DMS153 treated with DMSO at 0.1 percent for 48 hours (cell line): ENCODE results near the gene MRPL37.
"Not testable (repeated sequence)": the region's sequence is repeated elsewhere in the genome, so short reads cannot be mapped to it uniquely, and the experiment has no call there.

Source experiments
- DNase-seq: peaks from one replicate; lab custom pipeline; 2025; ENCODE audit not compliant: unreplicated experiment; lab: John Stamatoyannopoulos, UW

MRPL37 gene

DNA sequence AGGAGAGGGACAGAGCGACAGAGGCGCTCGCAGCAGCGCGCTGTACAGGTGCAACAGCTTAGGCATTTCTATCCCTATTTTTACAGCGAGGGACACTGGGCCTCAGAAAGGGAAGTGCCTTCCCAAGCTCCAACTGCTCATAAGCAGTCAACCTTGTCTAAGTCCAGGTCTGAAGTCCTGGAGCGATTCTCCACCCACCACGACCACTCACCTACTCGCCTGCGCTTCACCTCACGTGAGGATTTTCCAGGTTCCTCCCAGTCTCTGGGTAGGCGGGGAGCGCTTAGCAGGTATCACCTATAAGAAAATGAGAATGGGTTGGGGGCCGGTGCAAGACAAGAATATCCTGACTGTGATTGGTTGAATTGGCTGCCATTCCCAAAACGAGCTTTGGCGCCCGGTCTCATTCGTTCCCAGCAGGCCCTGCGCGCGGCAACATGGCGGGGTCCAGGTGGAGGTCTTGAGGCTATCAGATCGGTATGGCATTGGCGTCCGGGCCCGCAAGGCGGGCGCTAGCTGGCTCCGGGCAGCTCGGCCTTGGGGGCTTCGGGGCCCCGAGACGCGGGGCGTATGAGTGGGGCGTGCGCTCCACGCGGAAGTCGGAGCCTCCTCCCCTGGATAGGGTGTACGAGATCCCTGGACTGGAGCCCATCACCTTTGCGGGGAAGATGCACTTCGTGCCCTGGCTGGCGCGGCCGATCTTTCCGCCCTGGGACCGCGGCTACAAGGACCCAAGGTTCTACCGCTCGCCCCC lies at the start of gene MRPL37, which contains the start of gene CYB5RL:
MRPL37 (plus strand) TSS at position 403 of the 754 bp plus-strand sequence; CDS start at position 480, 77 bp downstream.
CYB5RL (minus strand) TSS at position 266 of the 754 bp plus-strand sequence. CDS start 4,414 bp downstream, outside the sequence.
- peak; percentile 96 for DNase-seq

DNA sequence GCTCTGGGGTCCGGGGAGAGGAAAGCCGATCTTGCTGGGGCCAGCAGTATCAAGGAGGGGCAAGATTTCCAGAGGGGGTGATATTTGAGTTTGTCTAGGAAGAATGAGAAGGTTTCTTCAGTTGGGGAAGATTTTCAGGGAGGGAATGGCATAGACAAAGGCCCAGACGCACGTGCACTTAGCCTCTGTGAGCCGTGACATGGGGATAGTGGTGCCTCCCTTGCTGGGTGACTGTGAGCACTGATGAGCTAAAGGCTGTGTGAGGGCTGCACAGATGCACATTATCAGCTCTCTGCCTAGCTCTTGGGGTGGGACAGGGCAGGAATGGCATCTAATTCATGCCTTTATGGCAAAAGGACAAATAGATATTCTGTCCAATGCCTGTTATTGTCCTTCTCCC lies 49.0 kb upstream of the MRPL37 start:
- DNase-seq = no peak

GRCh38 chr1:54152696-54153095 lies 47.3 kb upstream of the MRPL37 start, which contains the start of gene CDCP2:
Gene CDCP2 (minus strand): TSS chr1:54153000. CDS start chr1:54152922, 78 bp downstream.
- DNase-seq = no peak

GRCh38 chr1:54153535-54154439 lies 46.2 kb upstream of the MRPL37 start:
- DNase-seq = no peak

DNA sequence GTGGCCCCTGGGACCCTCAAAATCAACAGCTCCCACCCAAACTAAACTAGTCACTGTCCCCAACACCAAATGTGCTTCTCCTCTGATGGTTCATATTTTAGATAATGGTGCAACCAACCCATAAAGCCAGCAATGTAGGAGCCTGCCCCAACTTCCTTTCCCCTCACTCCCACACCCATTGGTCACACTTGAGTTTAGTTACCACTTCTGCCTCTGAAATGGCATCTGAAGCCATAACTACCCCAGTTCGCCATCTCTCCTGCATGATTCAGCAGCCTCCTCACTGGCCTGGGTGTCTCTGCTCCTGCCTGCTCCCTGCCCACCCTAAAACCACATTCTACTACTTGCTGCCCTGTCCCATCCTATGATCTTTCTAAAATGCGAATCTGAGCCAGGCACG lies 43.8 kb upstream of the MRPL37 start:
- DNase-seq = no peak

DNA sequence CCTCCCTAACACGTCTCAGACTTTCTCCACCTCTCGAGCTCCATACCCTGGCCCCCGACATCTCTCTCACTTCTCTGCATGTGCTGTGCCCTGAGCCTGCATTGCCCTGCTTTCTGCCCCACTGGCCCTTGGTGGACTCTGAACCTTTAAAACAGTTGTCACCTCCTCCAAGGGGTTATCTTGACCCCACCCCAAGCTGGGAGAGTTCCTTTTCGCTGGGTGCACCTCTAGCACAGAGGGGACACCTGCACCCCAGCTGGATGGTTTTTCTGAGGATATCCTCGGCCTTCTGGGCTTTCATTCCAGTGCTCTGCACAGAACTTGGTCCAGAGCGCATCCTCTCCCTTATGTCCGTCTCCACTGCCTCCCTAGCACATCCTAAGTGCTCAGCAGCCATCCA lies 43.0 kb upstream of the MRPL37 start:
- DNase-seq = no peak

GRCh38 chr1:54157401-54157800 lies 42.6 kb upstream of the MRPL37 start:
- no peak for DNase-seq

- no peak for DNase-seq
Observed at GRCh38 chr1:54158071-54158470, 41.9 kb upstream of the MRPL37 start.

GRCh38 chr1:54159733-54160316 lies 40.1 kb upstream of the MRPL37 start:
- DNase-seq = no peak

GRCh38 chr1:54160351-54160750 lies 39.6 kb upstream of the MRPL37 start:
- no peak for DNase-seq

- no peak for DNase-seq
Observed at GRCh38 chr1:54161495-54162168, 38.3 kb upstream of the MRPL37 start.

GRCh38 chr1:54163051-54163450 lies 36.9 kb upstream of the MRPL37 start:
- DNase-seq = no peak

DNA sequence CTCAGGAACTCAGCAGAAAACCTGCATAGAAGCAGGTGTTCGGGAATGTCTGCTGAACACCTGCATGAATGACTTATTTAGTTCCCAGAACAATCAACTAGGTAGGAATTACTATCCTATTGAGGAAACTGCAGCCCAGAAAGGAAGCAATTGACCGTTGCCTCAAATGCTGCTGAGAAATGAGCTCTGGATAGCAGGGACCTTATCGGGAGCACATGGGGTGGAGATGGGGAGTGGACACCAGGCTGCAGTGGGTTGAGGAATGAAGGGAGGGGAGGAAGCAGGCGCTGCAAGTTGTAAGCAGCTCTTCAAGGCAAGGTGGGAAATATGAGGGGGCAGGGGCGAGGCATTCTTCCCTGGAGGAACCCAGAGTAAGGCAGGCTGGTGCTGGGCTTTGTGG lies 36.4 kb upstream of the MRPL37 start:
- DNase-seq = no peak

- no peak for DNase-seq
Observed at GRCh38 chr1:54165146-54165545, 34.8 kb upstream of the MRPL37 start.

DNA sequence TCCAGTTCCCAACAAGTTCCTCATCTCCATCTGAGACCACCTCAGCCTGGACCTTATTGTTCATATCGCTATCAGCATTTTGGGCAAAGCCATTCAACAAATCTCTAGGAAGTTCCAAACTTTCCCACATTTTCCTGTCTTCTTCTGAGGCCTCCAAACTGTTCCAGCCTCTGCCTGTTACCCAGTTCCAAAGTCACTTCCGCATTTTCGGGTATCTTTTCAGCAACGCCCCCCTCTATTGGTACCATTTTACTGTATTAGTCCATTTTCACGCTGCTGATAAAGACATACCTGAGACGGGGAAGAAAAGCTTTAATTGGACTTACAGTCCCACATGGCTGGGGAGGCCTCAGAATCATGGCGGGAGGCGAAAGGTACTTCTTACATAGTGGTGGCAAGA lies 33.6 kb upstream of the MRPL37 start:
- not testable (repeated sequence) for DNase-seq

- no peak for DNase-seq
Observed at GRCh38 chr1:54167422-54168139, 32.4 kb upstream of the MRPL37 start.

GRCh38 chr1:54168206-54168965 lies 31.6 kb upstream of the MRPL37 start:
- no peak for DNase-seq

DNA sequence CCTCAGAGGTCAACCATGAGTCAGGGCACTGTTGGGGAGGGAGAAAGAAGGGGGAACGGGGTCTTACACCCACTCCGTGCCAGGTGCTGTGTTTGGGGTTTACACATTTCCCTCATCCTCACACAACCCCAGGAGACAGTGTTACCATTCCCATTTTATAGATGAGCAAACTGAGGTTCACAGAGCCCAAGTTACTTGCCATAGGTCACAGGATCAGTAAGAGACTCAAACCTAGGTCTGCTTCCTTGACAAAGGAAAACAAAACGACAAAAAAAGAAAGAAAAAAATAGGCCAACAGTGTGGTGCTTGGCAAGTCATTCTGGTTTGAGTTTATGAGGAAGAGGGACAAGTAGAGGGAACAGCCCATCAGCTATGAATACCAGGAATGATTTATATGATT lies 30.9 kb upstream of the MRPL37 start:
- no peak for DNase-seq

GRCh38 chr1:54171016-54171415 lies 29.0 kb upstream of the MRPL37 start:
- DNase-seq = no peak

GRCh38 chr1:54171606-54172005 lies 28.4 kb upstream of the MRPL37 start:
- no peak for DNase-seq
